WI38 (cell line): ENCODE data around the gene MIR17HG.
A peak's percentile ranks its signal among the peaks of the same experiment; 100 is the strongest.

Experiments used
- H3K4me3 ChIP-seq: 2 replicates; pipeline ENCODE4 v1.5.1; 2011; ENCODE audit warnings: low read depth, mild to moderate bottlenecking, control low read depth, low read length
- CTCF ChIP-seq: IDR thresholded peaks from 2 replicates; pipeline ENCODE4 v1.5.1; 2012; ENCODE audit warnings: low read depth, mild to moderate bottlenecking, control low read depth, low read length

MIR17HG gene

GRCh38 chr13:91323349-91323748 lies 24.1 kb upstream of the MIR17HG start:
- no peak for TF ChIP-seq CTCF
- no peak overlapping the region for H3K4me3 ChIP-seq

- H3K4me3 ChIP-seq: no peak overlapping the region
- no peak for TF ChIP-seq CTCF
Observed at GRCh38 chr13:91326146-91326545, 21.3 kb upstream of the MIR17HG start.

- no peak overlapping the region for H3K4me3 ChIP-seq
- no peak for TF ChIP-seq CTCF
Observed at GRCh38 chr13:91328726-91329125, 18.8 kb upstream of the MIR17HG start.

- TF ChIP-seq CTCF: no peak
- no peak overlapping the region for H3K4me3 ChIP-seq
Observed at GRCh38 chr13:91329733-91330132, 17.8 kb upstream of the MIR17HG start.

GRCh38 chr13:91331047-91331915 lies 16.2 kb upstream of the MIR17HG start:
- no peak overlapping the region for H3K4me3 ChIP-seq
- TF ChIP-seq CTCF: no peak

- TF ChIP-seq CTCF: no peak
- no peak overlapping the region for H3K4me3 ChIP-seq
Observed at GRCh38 chr13:91346062-91346461, 1.4 kb upstream of the MIR17HG start.

- TF ChIP-seq CTCF: no peak
- H3K4me3 ChIP-seq: peak overlapping the region; percentile 66
Observed at GRCh38 chr13:91346850-91347201, 661 bp upstream of the MIR17HG start.
